GM21529 (cell line): ENCODE measurements around the gene CCDC85B.
"Not testable (repeated sequence)": the region's sequence is repeated elsewhere in the genome, so short reads cannot be mapped to it uniquely, and the experiment has no call there.

Source experiments
- ATAC-seq: cut with Tn5 transposase; IDR thresholded peaks from one replicate; pipeline ENCODE4 v1.9.1; 2021; ENCODE audit not compliant: unreplicated experiment

Gene CCDC85B

DNA sequence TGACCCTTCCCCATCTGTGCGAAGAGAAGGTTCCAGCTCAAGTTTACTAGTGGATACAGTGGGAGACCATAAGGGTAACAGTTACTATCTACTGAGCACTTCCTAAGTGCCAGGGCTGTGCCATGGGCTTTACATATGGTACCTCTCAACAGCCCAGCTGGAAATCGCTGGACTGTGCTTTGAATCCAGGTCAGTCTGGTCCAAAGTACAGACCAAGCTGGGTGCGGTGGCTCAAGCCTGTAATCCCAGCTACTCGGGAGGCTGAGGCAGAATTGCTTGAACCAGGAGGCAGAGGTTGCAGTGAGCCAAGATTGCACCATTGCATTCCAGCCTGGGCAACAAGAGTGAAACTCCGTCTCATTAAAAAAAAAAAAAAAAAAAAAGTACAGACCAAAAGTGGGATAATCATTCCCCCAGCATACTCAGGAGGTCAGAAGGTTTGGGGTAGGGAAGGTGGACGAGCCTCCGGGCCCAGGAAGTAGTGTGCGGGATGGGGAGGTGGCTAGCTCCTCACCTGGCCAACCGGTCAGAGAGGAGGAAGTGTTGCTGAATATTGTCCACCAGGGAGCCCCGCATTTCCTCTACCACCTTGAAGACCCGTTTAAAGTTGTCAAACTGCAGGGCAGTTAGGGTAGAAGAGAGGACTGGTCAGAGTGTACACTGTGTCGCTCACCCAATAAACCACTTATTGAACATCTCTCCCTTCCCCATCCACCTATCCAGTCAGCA is 4.5 kb upstream of the CCDC85B start:
- no peak for ATAC-seq

- ATAC-seq: no peak
These were observed 3.4 kb upstream of the CCDC85B start for GRCh38 chr11:65886826-65887722.

- ATAC-seq: no peak
These were observed 2.7 kb upstream of the CCDC85B start for GRCh38 chr11:65887723-65888162.

GRCh38 chr11:65888163-65888814 is 2.2 kb upstream of the CCDC85B start, which contains the start of gene FIBP:
Gene FIBP, minus strand, starts transcription at chr11:65888471. Its CDS starts 53 bp downstream, at chr11:65888418.
- peak; percentile 50 for ATAC-seq

DNA sequence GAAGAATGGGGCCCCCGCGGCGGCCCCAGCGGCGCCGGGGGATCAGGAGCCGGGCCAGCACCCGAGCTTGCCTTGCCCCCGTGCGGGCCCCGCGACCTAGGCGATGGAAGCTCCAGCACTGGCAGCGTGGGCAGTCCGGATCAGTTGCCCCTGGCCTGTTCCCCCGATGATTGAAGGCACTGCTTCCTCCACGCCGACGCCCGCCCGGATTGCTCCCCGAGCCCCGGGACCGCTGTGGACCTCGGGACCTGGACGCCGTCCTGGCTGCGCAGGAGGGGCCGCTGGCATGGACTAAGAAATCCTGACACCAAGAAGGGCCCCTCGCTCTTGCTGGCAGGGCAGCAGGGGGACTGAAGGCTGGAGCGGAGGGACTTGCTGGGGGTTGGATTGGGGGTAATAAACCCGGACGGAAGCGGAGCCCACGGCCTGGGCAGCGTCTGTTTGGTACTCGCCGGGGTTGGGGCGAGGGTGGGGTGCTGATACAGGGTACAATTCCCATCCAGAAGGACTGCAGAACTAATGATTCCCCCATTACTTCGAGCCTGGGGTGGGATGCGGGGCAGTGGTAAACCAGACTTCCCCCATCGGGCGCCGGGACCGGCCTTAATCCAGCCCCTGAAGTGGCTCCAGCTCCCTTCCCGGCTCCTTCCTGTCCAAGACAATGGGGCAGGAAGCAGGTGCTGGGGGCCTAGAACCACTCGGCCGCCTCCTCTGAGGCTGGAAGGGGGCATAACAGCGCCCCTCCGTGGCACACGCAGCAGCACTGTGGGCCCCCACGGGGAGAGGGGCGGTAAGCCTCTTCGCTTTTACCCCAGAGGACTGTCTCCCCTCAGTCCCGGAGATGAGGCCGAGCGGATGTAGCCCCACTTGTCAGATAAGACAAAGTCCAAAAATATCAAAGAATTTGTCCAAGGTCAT is 1.0 kb downstream of the CCDC85B start:
- ATAC-seq: no peak

GRCh38 chr11:65892137-65892540 is 1.7 kb downstream of the CCDC85B start:
- ATAC-seq: not testable (repeated sequence)

GRCh38 chr11:65892661-65893317 is 2.3 kb downstream of the CCDC85B start:
- no peak for ATAC-seq

DNA sequence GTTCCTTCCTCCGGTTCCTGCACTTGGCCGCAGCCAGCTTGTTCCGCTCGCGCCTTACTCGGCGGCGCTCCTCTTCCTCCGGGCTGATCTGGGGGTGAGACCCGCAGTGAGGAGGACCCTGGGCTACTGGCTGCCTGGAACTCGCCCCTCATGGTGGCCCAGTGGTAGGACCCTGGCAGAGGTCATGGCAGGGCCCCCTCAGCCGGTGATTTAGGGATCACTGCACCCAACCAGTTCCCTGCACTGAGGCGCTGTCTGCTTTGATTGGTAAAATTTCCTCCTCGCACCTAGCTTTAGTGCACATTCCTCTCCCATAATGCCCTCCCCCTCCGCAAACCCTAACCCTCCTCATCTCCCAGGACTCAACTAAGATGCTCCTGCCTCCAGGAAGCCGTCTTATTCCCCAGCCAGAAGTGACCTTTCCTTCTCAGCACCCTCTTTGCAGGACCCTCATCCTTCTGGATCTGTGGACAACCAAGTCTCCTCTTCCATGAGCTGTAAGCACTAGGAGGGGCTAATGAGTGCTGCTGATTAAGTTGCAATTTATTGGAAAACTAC is 3.6 kb downstream of the CCDC85B start:
- no peak for ATAC-seq

DNA sequence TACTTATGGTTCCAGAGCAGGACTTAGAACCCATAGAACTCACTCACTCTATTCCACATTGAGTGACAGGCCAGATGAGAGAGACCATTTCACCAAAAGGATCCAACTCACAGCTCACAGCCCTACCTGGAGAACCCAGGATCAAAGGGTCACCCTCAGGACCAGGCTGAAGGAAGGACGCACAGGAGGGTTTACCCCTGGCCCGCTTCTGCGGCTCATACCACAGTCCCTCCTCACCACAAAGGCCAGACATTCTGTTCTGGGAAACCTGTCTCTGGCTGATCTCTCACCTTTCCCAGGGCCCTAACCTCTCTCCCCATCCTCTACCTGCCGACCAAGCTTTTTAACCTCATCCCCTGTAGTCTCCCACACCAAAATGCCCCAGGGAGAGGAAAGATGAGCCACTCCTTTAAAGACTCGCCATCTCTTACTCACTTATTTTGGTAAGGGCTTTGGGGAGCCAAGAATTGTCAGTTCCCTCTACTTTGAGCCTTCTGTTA is 5.1 kb downstream of the CCDC85B start:
- no peak for ATAC-seq

DNA sequence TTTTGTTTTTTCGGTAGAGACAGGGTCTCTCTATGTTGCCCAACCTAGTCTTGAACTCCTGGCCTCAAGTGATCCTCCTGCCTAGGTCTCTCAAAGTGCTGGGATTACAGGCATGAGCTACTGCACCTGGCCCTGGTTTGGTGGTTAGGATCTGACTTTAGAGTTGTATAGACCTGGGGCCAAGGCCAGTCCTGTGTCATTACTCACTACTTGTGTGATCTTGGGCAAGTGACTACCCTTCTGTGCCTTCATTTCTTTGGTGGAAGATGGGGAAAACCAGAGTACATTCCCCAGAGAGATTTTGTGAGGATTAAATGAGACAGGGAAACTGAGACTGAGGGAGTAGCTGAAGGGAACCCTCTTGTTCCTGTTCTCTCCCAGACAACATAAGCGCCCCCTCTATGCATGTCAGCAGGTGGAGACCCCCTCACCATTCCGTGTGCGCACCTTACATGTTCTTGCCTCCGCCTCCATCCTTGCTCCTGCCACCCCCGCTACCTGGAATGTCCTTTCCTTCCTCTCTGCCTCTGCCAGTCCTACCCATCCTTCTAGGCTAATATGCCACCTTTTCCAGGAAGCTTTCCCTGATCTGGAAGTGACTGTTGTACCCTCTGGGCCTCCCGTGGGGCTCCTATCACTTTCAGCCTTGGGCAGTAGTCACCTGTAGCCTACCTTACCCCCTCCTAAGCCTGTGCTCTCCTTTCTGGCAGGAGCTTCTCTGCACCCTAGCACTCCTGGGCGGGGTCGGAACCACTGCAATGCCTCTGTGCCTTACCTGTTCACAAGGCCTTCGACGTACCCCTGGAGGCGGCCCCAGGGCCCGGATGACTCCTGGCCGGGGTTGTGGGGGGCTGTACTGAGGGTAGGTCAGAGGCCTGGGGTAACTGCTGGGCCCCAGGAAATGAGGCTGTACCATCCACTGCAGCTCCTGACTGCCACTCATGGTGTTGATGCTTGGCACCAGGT is 5.8 kb downstream of the CCDC85B start:
- ATAC-seq: no peak

GRCh38 chr11:65897020-65897471 is 6.6 kb downstream of the CCDC85B start:
- ATAC-seq: no peak

DNA sequence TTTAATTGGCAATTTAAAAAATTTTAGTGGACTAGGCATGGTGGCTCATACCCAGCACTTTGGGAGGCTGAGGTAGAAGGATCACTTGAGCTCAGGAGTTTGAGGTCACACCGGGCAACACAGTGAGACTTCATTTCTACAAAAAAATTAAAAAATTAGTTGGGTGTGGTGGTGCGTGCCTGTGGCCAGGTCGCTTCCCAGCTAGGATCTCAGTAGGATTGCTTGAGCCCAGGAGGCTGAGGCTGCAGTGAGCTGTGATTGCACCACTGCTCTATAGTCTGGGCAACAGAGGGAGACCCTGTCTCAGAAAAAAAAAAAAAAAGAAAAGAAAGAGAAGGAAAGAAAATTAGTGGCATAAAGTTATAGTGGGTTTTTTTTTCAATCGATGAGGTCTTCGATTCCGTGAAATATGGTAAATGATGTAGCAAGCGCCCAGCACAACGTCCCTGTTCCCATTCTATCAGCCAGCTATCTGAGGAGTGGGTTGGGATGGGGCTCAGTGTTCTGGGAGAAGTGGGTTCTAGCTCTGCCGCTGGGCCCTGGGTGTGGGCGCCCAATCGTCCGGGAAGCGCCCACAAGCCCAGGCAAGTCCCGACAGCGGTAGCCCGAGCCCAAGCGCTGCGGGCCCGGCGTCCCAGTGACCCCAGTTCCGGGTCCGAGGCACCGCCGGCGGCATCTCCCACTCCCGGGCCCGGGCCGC is 8.3 kb downstream of the CCDC85B start:
- ATAC-seq: no peak

DNA sequence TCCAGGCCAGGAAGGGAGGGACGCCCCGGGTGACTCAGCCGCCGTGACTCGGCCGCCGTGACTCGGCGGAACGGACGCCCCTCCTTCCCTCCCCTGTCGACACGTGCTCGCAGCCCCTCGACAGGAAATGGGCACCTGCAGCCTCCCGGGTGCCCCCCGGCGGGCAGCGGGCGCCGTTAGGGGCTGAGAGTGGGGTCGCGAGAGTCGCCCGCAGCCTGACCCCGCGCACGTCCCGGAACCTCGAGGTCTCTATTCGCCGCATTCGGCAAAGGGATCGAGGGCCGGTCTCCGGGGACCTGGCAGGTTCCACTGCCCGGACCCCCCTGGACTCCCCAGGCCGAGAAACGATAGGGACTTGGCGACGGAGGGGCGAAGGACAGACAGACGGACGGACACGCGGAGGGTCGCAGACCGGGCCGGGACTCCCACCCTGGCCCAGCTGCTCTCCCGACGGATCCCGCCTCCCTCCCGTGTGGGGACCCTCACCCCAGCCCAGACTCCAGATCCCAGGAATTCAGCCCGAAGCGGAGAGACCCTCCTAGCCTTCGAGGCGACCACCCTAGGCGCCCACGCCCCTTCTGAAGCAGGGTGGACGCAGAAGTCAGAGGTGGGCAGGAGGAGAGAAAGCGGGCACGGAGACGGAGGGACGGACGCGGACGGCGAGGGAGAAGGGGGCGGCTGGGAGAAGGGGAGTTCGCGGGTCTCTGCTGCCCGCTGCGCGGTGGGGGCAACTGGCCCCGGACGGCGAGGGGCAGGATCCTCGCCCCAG is 9.1 kb downstream of the CCDC85B start:
- ATAC-seq: no peak

- peak; percentile 79 for ATAC-seq
These were observed 9.8 kb downstream of the CCDC85B start, which contains the start of gene FOSL1 for GRCh38 chr11:65900125-65900898. Gene FOSL1, minus strand, starts transcription at chr11:65900388. Its CDS starts 49 bp downstream, at chr11:65900339.

DNA sequence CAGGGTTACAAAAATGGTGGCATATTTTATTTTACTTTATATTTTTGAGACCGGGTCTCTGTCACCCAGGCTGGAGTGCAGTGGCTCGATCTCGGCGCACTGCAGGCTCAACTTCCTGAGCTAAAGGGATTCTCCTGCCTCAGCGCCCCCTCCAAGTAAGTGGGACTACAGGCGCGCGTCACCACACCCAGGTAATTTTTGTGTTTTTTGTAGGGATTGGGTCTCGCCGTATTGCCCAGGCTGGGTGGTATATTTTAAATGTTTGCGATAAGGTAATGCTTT is 10.4 kb downstream of the CCDC85B start:
- no peak for ATAC-seq

- ATAC-seq: no peak
These were observed 12.6 kb downstream of the CCDC85B start for GRCh38 chr11:65903068-65903481.
